ENCODE measurements around the gene FGF1.

The FGF1 gene

GRCh38 chr5:142612494-142613270 lies 73.2 kb downstream of the FGF1 start:
- DNase-seq, result no peak

GRCh38 chr5:142611154-142611553 lies 74.7 kb downstream of the FGF1 start:
- DNase-seq, result no peak

GRCh38 chr5:142610176-142611001 lies 75.5 kb downstream of the FGF1 start:
- no peak for DNase-seq

DNA sequence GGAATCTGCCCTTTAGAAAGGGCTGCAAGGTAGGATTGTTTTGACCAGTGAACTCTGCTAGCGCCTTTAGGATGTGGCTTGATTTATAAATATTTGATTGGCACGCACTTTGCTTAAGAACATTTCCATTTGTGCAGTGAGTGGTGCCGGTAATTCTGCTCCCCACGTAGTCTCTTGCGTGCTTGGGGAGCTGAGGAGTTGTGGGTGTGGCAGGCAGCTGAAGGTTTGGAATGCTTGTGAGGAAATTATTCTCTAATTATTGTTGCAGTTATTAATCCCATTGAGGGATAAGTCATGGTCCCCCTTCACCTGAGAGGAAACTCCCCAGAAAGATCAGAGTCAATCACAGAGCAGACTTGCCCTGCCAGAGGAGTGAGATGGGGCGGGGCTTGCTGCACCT lies 76.7 kb downstream of the FGF1 start:
- DNase-seq, result no peak

- DNase-seq, result no peak
These were observed 77.8 kb downstream of the FGF1 start for GRCh38 chr5:142608081-142608480.

DNA sequence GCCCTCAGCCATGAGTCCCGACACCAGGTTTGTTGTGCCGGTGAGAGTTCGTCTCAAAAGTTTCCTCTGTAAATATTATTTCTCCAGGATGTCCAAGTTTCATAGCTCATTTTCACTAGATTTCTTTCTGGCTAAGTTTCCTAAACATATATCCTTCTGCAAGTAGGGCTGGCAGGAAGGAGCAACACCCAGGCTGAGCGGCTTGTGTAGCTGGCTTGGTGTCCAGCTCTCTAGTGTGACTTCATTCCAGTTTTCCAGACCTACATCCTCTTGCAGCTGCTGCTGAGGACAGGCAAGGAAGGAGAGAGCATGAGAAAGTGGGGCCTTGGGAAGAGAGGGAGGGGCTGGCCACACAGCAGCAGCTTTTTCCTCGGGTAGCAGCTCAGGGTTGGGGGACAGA lies 80.3 kb downstream of the FGF1 start:
- DNase-seq, result no peak

- no peak for DNase-seq
These were observed 83.1 kb downstream of the FGF1 start for GRCh38 chr5:142602720-142603245.

GRCh38 chr5:142601432-142601831 lies 84.5 kb downstream of the FGF1 start:
- DNase-seq, result no peak

DNA sequence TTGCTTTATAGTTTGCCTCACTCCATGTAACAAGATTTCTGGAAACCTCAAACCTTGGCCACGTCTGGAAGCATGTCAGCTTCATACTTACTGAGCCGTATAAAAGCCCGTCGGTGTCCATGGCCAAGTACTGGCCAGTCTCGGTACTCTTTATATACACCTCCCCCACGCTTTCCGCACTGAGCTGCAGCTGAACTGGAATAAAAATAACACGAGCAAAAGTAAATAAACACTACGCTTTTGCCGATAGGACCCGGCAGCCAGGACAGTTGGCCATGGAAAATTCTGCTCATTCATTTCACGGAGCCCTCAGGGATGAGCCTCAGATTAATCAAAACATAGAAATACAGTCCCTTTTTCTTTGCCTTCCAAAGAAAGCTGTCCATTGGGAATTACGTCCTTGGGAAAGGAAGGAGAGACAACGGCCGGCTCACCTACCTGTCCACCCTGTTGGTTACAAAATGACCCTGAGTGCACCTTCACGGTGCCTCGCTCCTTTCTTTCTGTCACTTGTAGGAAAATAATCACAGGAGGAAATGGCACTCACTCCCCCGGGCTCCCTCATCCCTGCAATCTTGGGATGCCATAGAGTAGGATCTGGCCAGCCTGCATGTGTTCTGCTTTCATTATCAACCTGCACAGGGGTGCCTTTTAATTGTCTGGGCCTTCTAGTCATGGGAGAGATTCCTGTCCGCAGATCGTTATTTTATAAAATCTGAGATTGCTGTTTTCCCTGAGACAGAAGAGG lies 85.1 kb downstream of the FGF1 start:
- peak; percentile 60 for DNase-seq

DNA sequence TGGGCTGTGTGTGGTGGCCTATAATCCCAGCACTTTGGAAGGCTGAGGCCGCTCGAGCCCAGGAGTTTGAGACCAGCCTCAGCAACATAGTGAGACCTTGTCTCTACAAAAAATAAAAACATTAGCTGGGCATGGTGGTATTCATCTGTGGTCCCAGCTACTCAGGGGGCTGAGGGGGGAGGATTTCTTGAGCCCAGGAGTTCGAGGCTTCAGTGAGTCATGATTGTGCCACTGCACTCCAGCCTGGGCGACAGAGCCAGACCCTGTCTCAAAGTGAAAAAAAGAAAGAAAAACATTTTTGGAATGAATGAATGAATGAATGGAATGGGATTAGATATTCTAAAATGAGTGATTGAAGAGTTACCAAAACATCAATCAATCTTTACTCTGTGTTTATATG lies 85.8 kb downstream of the FGF1 start:
- DNase-seq, result no peak

GRCh38 chr5:142598338-142598700 lies 87.6 kb downstream of the FGF1 start:
- no peak for DNase-seq

DNA sequence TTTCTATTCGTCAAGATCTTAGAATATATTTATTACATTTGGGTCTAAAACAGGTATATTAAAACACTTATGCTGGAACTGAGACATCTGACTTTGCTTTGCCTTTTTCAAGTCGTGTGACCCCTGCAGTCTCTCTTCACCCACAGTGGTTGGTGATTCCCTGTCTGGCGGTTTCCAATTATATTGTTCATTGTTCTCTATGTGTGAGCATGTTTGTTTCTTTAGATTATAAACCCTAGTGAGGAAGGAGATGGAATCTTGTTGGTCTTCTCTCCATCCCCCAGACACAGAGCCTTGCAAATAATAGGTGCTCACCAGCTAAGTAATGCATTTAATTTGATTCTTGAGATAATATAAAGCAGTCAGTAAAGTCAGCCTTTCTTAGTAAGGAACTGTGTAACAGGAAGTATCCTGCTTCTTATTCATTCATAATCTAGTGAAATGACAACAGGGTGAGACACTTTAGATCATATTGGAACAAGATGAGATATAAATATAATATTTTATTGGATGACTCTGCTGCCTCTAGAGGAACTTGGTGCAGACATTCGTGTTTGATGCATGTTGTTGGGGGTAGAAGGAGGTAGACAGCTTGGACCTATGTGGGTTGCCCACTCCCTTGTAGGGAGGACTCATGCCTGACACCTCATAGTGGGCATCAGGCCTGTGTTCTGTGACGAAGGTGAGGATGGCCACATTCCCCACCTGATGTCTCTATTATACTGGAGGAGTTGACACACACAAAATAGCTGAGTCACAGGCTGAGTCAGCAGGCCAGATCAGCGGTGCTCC lies 88.1 kb downstream of the FGF1 start:
- no peak for DNase-seq

DNA sequence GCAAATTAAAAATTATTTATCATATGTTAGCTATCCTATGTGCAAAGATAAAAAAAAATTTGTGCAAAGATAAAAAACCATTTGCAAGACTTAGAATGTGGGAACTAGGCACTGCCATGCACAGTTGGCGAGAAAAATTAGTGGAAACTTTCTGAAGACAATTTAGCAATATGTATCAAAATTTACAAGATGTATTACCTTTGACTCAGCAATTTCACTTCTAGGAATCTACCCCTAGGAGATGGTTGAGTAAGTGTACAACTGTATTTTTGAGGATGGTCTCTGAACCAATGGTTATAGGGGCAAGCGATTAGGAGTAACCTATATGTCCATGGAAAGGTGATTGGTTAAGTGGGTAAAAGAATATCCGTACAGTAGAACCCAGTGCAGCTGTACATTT lies 88.9 kb downstream of the FGF1 start:
- DNase-seq, result no peak

DNA sequence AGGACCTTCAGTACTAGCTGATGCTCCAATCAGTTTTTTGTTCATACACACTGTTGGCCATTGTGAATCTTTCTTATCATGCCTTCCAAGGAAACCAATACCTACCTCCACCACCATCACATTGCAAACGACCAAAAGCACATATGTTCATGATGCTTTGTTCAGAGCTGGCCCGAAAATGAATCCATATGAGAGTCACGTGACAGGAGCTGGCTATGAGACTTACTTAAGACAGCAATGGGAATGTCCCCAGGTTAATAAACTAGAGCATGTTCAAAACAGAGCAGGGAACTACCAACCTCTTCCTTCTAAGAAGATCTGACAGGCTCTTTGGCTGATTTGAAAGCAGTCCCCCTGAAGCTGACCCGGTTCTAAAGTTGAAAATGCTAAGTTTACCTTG lies 93.5 kb downstream of the FGF1 start:
- no peak for DNase-seq

DNA sequence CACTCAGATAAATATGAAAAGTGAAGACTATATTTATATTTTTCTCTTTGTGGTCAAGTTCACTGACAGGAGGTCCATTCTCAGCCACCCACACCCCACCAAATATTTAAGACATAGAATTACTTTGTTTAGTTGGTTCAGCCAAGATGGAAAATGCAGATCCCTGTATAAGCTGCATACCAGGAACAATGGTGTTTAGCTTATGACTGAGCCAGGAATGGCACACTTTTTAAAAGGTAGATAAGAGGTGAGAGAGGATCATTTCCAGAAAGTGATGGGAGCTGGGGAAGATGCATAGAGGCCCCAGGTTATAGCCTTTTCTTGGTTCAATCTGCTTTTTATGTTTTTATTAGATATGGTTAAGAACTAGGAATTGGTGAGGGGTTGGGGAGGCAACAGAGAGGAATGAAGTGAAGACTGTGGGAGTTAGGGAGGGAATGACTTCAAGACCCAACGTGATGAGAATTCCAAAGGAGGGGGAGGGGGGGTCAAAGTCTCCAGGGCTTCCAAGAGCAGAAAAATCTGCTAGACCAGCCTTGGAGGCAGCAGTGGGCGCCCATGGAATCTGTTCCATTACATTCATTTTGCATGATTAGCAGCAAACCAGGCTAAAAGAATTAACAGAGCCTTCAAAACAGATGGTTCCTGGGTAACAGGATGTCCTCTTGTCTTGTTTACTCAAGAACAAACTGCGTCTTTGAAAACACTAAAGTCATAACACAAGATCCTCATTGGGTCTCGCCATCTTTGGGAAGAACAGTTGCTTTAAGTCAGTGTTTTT lies 95.2 kb downstream of the FGF1 start:
- no peak for DNase-seq

DNA sequence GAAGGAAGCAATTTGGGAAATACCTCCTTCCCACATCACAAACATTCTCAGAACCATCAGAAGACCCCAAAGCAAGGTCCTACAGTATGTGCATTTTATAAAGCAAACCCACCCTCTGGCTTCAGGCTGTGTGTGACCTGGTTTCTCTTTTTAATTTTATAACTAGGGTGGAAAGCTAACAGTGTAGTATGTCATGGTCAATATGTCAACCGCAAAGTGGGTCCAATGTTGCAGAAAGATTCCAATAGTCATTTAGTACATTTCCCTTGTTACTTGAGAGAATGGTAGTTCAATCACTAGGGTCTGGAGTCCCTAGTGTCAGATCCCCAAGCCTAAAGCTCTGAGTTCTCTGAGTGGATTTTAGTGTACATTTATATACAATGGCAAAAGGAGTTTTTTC lies 96.2 kb downstream of the FGF1 start:
- DNase-seq, result no peak

DNA sequence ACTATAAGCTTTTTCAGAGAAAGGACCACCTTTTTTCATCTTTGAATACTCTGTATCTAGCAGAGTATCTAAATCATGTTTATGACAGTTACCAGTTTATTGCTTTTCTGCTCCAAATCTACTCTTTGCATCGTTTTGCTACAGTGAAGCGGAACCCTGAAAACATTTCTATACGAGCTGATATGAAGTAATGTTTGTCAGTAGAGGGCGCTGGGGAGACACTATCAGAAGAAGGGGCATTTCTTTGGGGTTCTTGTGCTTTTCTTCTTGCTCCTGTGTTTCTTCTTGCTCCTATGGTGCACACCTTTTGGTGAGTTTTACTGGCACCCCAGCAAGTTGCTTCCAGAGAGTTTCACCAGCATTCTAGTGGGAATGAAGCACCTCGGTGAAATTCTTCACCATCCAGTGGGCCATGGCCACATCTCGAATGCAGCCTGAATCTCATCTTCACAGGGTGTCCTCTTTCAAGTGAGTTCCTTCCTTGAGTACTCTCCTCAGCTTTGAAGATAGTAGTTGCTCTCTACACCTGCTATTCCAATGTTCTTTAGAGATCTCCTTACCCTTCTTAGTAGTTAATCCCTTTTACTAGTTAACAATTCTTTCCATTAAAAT lies 98.4 kb downstream of the FGF1 start:
- DNase-seq, result no peak

- no peak for DNase-seq
These were observed 99.3 kb downstream of the FGF1 start for GRCh38 chr5:142586552-142586951.

GRCh38 chr5:142585451-142585850 lies 100.4 kb downstream of the FGF1 start:
- DNase-seq, result no peak

DNA sequence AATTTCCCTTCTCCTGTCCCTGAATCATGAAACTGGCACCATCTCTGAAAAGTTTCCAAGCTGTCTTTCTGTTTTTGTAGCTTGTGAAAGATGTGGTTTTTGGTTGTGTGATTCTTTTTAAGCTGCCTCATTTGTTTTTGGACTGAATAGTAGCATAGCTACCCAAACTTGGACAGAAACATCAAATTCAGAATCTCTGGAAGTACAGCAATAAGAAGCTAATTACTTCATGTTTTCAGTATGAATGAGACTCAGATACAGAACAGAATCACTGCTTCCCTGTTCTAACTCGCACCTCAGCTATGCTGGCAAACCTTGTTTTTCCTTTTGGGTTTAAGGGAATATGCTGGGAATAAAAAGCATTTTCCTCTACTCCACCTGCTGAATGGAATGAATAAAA lies 101.0 kb downstream of the FGF1 start:
- no peak for DNase-seq

Measured in right kidney (tissue), 1 donor.